DMS53 treated with DMSO at 0.1 percent for 48 hours (cell line): ENCODE data around the gene MRM3.
"Not testable (repeated sequence)": the region's sequence is repeated elsewhere in the genome, so short reads cannot be mapped to it uniquely, and the experiment has no call there.

Experiments
- DNase-seq: peaks from one replicate; lab custom pipeline; 2025; ENCODE audit not compliant: unreplicated experiment; lab: John Stamatoyannopoulos, UW

The MRM3 gene

DNA sequence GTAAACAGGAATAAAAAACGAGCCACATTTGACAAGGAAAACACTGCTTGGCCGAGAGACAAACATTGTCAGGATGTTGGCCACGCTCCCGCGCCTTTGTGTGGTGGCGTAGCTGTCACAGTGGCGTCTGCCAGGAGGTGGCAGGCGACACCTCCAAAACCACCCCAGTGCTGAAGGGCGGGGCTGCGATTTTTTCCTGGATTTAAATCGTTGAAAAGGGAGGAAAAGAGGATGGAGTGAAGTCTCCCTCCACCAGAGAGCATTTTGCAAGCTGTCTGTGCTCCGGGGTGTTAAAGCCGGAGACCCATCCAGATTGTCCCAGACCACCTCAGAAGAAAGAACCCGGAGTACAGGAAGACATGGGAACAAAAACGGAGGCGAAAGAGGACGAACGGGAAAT, 12.7 kb downstream of the MRM3 start:
- peak; percentile 34 for DNase-seq

DNA sequence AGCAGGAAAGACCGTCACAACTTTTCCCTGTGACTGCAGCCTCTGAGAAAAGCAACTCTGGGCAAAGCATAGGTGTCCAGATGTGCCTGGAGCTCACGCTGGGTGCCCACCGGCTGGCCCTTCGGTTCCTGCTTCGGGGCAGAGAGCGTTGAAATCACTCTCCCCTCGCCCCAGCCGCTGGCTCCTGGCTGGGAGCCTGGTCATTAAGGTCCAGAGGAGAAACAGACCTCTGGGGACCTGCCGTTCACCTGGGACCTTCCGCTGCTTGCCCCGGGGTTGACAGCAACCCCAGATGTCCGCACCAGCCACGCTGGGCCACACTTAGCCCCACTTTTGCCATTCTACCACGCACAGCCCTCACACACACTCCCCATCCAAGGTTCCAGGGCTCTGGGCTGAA, 13.1 kb downstream of the MRM3 start:
- no peak for DNase-seq

DNA sequence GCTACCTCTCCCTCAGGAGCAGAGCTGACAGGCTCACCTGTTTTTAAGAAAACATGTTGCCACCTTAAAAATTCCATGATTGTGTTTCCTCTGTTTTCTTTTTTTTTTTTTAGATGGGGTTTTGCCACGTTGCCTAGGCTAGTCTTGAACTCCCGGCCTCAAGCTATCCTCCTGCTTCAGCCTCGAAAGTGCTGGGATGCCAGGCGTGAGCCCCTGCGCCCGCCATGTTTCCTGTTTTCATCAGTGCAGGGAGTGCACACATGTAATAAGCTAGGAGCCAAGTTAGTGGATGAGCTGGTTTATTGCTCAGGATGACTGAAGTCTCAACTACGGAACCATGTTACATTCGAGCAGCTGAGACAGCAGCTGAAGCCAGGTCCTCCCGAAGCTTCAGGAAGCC, 13.6 kb downstream of the MRM3 start:
- no peak for DNase-seq

DNA sequence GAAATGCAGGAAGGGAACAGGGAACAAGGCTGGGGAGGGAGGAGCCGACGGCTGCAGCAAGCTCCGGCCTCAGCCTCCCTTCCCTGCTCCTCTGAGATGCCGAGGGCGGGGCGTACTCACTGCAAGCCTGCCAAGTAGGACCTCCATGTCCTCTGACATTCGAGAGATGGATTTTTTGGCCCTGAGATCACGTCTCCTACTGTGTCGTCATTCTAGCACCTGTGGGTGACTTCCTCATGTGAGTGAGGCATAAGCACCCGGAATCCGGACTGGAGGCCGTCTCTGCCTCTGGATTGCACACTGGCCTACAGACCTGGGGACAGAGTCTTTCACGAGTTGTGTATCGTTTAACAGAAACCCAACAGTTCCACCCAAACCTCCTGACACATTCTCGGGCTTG, 14.5 kb downstream of the MRM3 start:
- no peak for DNase-seq

DNA sequence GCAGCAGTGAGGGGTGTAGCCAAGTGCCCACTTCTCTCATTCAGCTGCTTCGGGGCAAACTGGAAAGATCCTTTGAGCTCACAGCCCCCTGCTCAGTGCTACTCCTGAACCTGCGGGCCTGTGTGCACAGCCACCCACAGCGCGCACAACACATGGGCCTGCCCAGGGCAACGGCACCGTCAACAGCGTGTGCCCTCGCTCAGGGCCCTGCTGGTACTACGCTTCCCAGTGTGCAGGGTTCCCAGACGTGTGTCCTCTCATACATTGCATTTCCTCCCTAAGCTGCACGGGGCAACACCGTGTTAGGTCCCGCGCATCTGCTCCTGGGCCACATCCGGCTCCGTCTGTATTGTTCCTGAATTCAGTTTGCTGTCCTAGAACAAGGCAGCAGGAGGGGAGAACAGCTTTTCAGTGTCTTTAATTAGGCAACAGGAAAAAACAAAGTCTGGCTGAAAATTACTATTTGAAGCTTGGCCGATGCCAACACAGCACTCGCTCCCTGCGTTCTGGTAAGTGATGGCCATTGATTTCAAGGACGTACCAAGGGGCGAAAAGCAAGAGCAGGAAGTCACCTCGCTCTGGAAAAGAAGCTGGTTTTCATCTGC, 15.2 kb downstream of the MRM3 start:
- no peak for DNase-seq

DNA sequence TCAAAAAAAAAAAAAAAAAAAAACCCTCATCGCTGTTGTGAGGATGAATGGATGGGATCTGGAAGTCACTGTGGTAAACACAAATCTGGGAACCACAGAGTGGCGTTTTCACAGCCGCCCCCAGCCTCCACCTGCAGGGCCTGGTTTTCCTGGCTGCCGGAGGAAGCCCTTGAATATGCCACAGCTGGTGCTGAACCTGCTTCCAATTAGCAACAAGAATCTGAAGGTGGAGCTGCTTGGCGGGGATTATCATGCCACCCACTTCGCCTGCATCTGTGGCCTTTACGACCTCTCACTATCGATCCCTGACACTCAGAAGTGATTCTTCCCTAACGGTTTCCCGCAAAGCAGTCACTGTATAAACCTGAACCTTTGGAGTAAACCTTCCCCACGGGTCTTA, 16.1 kb downstream of the MRM3 start:
- DNase-seq = no peak

DNA sequence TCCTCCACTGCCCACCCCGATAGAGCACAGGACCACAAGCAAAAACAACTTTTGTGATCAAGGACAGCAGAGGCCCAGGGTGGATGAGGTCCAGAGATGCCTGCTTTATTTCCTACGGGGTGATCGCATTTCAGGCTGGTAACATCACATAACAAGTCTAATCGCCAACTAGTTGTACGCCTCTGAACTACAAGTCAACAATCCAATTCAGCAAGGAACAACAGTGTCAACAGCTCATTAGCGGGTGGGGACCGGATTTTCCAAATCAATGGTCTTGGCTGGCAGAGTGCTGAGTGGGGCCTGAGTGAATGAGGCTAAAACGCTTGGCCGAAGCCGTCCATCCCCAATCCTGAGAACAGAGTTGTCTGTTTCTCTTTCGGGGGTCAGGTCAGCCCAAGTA, 17.1 kb downstream of the MRM3 start:
- no peak for DNase-seq

DNA sequence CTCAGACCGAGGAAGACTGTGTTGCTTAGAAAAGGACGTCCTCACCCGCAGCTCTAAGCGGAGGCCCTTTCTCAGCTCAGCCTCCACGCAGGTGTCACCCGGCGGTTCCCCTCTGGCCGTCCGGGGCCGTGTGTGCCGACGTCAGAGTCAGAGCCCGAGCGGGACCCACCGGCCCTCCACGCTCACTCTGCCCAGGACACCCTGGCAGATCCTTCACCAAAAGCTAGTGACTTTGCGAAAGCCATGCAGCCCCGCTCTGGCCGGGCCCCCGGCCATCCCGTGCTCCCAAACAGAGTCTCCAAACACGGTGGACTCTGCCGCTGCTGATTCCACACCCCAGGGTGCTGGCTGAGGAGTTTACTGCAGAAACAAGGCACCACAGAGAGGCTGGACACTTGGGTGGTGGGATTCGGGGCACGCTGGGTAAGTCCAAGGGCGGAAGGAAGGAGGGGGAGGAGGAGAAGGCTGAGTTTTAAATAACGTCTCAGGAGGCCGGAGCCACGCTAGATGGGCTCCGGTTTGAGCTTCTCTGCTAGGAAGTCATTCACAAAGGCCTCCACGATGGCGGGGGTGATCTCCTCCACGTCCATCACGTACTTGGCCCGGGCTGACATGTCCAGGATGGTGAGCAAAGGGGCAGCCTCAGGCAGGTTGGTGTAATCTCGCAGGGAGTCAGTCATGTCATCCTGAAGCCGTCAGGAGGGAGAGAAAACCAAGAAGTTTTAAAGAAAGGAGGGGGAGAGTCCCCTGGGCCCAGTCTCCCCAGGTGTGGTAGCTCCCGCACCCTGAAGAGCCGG, 18.5 kb downstream of the MRM3 start:
- DNase-seq = no peak

DNA sequence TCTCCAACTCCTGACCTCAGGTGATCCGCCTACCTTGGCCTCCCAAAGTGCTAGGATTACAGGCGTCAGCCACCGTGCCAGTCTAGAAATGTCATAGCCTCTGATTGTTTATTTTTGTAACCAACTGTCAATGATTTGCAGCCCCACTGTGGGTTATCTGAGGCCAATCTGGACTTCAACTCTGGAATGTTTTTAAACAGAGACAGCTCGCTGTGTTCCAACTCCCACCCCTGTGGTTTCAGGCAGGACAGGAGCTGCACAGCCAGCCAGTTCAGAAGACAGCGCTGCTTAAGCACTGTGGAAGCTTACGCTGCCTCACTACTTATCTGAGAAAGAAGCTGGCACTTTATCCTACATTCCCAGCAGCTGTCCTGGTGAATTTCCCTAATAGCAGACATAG, 19.5 kb downstream of the MRM3 start:
- DNase-seq = no peak

DNA sequence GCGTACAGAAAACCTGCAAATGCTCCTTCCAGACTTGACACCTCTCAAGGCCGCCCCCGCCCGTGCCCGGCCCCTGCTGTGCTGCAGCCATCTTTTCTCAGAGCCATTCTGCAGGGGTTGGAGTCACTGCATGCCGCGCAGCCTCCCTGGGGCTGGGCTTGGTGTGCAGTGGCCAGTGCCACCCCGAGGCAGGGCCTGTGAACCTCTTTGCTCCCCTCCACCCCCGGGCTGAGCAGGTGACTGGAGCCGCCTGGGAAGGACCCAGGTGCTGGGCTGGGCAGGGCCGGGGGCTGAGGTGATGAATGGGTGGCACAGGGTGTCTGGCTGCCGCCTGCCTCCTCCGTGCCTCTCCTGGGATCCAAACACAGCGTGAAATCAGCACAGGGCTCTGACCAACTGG, 20.3 kb downstream of the MRM3 start:
- DNase-seq = no peak

DNA sequence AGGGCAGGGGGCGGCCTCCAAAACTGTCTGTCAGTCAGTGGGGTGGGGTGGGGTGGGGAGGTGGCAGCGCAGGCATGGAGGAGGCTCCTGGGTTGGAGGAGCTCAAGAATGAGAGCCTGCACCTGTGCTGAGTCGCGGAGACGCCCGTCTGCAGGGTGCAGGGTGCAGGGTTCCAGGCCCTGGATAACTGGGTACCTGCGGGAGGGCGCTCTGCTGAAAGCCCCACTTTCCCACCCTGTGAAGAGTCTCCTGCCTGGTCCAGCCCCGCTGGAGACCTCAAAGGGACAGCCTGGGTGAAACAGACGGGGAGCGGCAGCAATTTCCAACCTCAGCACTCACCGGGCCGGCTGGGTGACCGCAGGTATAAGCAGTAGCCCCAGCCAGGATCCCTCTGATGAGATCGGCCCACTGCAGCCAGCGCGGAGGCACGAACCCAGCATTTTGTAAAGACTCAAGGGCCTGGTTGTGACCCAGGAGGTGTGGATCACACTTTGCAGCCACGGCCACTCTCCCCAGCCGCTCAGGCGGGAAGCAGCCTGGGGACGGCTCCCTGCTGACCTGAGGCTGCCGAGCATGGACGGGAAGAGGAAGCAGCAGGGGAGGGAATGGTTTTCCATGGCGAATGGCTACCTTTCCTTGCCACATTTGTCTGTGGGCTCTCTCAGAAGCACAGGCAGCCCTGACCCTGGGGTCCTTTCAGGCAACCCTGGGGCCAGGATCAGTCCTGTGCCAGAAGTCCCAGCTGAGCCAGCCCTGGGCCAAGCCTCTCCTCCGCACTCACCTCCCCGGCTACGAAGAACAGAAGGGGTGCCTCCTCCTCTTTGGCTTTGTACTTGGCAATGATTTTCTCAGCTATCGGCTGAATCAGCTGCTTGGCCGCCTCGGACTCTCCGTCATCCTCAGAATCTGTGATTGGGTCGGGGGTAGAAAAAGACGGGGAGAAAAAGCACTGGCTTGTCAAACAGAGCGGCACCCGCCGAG, 21.0 kb downstream of the MRM3 start:
- DNase-seq = no peak

DNA sequence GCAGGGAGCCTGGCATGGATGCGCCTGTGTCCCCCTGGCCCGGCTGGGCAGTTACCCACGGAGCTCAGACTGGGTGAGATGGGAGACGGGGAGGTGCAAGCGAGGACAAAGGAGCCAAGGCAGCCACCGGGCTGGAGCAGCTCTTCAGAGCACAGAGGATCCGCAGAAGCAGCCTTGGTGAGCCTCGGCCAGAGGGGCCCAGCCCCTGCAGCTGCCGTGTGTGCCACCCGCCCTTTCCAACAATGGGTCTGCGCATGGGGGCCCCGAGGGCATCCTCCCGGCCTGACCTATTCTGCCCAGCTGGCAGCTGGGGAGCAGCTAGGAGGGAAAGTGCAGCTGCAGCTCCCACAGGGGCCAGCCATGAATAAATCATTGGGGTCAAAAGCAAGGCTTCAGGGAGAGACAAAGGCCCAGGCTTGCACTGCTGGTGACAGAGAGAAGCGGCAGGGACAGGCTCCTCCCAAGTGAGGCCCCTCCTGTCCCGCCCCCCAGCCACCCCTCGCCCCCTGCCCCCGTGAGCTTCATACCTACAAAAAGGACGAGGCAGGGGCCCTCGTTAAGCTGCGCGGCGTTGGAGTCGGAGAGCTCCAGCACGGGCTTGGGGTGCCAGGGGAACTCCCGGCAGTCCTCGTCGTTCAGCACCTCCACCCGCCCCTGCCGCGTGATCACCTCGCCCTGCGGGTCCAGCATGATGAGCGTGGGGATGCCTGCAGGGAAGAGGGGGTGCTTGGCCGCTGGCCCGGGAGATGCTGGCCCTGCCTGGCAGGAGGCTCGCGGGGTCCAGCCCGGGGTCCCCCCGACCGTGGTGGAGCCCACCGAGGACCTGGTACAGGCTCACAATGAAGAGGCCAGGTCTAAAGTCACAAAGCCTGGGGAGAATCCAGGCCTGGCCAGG, 22.6 kb downstream of the MRM3 start:
- DNase-seq = no peak

DNA sequence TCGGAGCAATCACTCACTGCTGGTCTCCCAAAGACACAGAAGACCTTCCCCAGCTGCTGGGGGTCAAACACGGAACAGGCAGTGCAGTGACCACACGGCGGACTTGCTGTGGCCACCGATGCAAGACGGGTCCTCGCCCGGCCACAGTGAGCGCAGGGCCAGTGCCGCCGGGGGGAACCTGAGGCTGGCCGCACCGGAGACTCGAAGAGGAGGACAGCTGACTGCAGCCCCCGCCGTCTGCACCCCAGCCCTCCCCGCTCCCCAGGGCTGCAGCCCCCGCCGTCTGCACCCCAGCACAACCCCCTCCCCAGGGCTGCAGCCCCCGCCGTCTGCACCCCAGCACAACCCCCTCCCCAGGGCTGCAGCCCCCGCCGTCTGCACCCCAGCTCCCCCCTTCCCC, 23.7 kb downstream of the MRM3 start:
- not testable (repeated sequence) for DNase-seq

DNA sequence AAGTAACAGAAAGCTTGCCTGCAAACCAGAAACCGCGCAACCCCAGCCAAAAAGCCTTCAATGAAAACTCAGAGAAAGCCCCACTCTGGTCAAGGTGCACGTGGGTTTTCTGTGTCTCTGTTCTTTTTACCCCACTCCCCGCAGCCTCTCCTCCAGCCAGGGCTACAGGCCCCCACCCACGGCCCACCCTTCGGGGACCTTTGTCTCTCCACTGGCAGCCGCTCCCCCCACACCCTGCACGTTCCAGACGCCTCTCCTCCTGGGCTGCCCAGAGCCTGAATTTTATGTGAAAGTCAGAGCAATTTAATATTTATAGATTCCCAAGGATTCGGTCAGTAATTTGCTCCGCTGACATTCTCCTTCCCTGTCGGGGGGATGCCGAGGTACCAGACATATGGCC, 24.2 kb downstream of the MRM3 start:
- no peak for DNase-seq

DNA sequence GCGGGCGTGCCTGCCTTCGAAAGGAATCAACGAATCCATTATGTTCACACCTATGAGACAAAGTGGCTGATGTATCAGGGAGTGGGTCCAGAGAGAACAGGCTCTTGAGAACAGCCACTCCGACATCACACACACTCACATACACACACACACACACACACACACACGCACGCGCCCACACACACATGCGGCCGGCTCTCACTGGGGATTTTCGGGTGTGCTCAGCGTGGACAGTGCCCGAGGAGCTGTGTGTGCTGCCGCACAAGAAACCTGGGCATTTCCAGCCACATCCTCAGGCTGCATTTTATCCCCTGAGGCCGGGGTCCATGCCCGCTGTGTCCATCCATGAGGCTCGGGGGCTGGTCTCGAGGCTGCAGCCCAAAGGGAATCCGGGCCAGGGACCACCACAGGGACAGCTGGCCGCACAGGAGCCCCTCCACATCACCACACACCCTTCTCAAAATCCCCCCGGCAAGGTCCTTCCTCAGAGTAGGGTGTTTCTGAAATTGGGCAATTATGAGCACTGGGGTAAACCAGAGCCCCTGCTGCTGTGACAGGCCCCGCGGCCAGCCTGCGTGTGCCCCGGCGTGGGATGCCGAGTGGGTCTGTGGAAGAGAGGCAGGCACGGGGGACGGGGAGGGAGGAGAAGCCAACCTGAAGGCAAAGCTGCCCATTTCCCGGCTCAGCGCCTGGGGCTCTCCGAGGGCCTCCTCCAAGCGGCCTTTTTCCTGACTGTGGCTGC, 24.8 kb downstream of the MRM3 start:
- DNase-seq = no peak

DNA sequence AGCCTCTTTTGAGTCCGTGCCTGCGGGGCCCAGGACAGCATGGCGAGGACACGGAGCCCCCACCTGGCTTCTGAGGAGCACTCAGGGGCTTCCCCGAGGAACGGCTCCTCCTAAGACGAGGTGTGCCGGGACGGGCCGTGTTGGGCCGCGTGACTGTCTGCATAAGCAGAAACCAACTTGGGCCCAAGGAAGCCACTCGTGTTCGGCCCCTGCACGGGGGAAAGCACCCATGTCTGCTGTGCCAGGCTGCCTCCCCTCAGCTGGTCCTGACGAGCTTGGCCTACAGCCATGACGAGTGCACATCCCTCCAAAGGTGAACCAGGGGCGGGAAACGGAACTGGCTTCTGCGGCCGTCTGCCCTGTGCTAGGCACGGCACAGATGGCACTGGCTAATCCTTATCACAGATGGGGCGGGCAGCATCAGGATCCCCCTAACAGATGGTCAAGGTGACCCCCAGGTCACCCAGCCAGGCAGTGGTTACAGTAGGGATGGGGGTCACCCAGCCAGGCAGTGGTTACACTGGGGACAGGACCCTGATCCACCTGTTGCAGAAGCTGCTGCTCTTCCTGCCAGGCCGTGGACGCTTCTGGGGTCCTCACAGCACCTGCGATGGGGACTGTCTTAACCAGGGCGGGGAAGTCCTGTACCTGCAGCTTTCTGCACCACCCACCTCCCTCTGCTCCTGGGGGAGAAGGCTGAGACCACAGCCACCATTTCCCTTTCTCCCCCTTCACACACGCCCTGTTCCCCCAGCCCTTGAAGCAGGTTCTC, 25.6 kb downstream of the MRM3 start:
- DNase-seq = no peak

DNA sequence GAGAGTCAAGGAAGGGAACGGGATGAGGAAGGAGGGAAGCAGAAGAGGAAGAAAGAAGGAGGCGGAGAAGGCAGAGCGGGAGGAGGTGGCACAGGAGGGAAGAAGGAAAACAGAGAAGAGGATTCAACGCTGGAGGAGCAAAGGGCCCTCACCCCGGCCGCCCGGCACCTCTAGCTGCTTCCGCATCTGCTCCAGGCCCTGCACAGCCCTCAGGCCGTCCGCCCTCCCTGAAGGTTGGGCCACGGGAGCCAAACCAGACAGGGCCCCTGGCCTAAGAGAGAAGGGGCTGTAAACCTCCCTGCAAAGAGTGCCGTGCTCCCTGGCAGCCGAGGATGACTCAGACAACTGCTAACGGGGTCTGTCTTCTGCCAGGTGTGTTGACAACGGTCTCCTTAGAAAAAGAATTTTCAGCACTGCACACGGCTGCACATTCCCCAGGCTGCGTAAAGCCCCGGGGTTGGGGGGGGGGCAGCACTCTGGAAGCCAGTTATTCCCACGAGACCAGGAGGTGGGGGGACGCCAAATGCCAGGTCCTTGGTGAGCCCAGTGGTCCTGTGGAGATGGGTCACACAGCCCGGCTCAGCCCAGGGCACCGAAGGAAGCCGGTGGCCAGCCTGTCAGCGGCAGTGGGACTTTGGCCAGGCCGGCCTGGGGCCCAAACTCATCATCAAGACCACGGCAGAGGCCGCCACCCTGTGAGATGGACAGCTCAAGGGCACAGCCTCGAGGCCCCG, 29.1 kb downstream of the MRM3 start:
- DNase-seq = no peak

DNA sequence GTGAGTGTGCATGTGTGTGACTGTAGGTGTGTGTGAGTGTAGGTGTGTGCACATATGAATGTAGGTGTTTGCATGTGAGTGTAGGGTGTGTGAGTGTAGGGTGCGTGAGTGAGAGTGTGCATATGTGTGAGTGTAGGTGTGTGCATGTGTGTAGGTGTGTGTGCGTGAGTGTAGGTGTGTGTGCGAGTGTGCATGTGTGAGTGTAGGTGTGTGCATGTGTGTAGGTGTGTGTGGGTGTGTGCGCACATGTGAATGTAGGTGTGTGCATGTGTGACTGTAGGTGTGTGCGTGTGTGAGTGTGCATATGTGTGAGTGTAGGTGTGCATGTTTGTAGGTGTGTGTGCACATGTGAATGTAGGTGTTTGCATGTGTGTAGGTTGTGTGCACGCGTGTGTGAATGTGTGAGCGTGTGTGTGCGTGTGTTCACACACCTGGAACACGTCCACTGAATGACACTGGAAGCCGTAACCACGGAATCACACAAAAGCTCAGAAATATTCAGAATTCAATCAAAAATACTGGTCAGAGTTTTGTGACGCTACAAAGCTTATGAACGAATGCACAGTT, 30.6 kb downstream of the MRM3 start:
- DNase-seq = no peak
